Measurements from ENCODE around the gene NPHS2.
A peak's percentile ranks its signal among the peaks of the same experiment; 100 is the strongest.

NPHS2 gene

GRCh38 chr1:179576509-179576908 lies 761 bp upstream of the NPHS2 start:
- POLR2A ChIA-PET = no interaction called here
- Histone ChIP-seq H3K27me3 (replicated peaks in 2 of 5; ENCODE audit: control insufficient read depth in 4 of 5, insufficient read depth in 5 of 5, low read length in 4 of 5) (peaks cover 19 to 62% (median 29%) of the 10 kb centered on the region in 5 experiments), H3K36me3 (ENCODE audit: control insufficient read depth in 4 of 4, insufficient read depth in 4 of 4, low read length in 3 of 4) (no peaks in the 10 kb centered on the region), H3K9me3 (ENCODE audit: control extremely low read depth in 1 of 5, control insufficient read depth in 4 of 5, insufficient read depth in 2 of 5, low read depth in 1 of 5, low read length in 4 of 5) (peaks cover 0 to 3% (median 0%) of the 10 kb centered on the region in 5 experiments), H3K4me3 (ENCODE audit: control insufficient read depth in 1 of 7, extremely low read depth in 1 of 7, insufficient read depth in 4 of 7, low read depth in 2 of 7, low read length in 6 of 7) (peak overlapping the region in 2 of 7 experiments; percentile 5 to 54), H3K27ac (ENCODE audit: insufficient read depth in 1 of 2, low read depth in 1 of 2, low read length in 2 of 2, poor library complexity in 1 of 2, severe bottlenecking in 2 of 2) (no peak overlapping the region), H3K4me1 (ENCODE audit: control extremely low read depth in 1 of 4, control insufficient read depth in 4 of 4, insufficient read depth in 4 of 4, low read length in 3 of 4) (peaks cover 0 to 8% (median 2%) of the 10 kb centered on the region in 4 experiments)
- CTCF ChIA-PET = no interaction called here
- 17% methylated on average over 1 of the region's 5 CpGs for WGBS (ENCODE audit: insufficient coverage)
- DNase-seq = no peak

GRCh38 chr1:179558078-179558477 lies 17.7 kb downstream of the NPHS2 start:
- no CpG with 5 or more reads among the region's 1 CpG for WGBS (ENCODE audit: insufficient coverage)
- ChIA-PET POLR2A (no interaction called here), CTCF (no interaction called here)
- no peaks in the 10 kb centered on the region for H3K36me3 ChIP-seq (ENCODE audit: control insufficient read depth in 4 of 4, insufficient read depth in 4 of 4, low read length in 3 of 4)
- no peaks in the 10 kb centered on the region for H3K4me1 ChIP-seq (ENCODE audit: control extremely low read depth in 1 of 4, control insufficient read depth in 4 of 4, insufficient read depth in 4 of 4, low read length in 3 of 4)
- no peak for DNase-seq
- no peak overlapping the region for H3K4me3 ChIP-seq (ENCODE audit: control insufficient read depth in 1 of 7, extremely low read depth in 1 of 7, insufficient read depth in 4 of 7, low read depth in 2 of 7, low read length in 6 of 7)
- H3K9me3 ChIP-seq (ENCODE audit: control extremely low read depth in 1 of 5, control insufficient read depth in 4 of 5, insufficient read depth in 2 of 5, low read depth in 1 of 5, low read length in 4 of 5) = no peaks in the 10 kb centered on the region
- no peaks in the 10 kb centered on the region for H3K27me3 ChIP-seq (replicated peaks in 2 of 5; ENCODE audit: control insufficient read depth in 4 of 5, insufficient read depth in 5 of 5, low read length in 4 of 5)
- H3K27ac ChIP-seq (ENCODE audit: insufficient read depth in 1 of 2, low read depth in 1 of 2, low read length in 2 of 2, poor library complexity in 1 of 2, severe bottlenecking in 2 of 2) = no peak overlapping the region

GRCh38 chr1:179554427-179554826 lies 21.3 kb downstream of the NPHS2 start:
- no peaks in the 10 kb centered on the region for H3K9me3 ChIP-seq (ENCODE audit: control extremely low read depth in 1 of 5, control insufficient read depth in 4 of 5, insufficient read depth in 2 of 5, low read depth in 1 of 5, low read length in 4 of 5)
- no peak overlapping the region for H3K4me3 ChIP-seq (ENCODE audit: control insufficient read depth in 1 of 7, extremely low read depth in 1 of 7, insufficient read depth in 4 of 7, low read depth in 2 of 7, low read length in 6 of 7)
- H3K4me1 ChIP-seq (ENCODE audit: control extremely low read depth in 1 of 4, control insufficient read depth in 4 of 4, insufficient read depth in 4 of 4, low read length in 3 of 4) = no peaks in the 10 kb centered on the region
- ChIA-PET POLR2A (no interaction called here), CTCF (no interaction called here)
- no peak overlapping the region for H3K27ac ChIP-seq (ENCODE audit: insufficient read depth in 1 of 2, low read depth in 1 of 2, low read length in 2 of 2, poor library complexity in 1 of 2, severe bottlenecking in 2 of 2)
- H3K27me3 ChIP-seq (replicated peaks in 2 of 5; ENCODE audit: control insufficient read depth in 4 of 5, insufficient read depth in 5 of 5, low read length in 4 of 5) = no peaks in the 10 kb centered on the region
- no peak for DNase-seq
- no peaks in the 10 kb centered on the region for H3K36me3 ChIP-seq (ENCODE audit: control insufficient read depth in 4 of 4, insufficient read depth in 4 of 4, low read length in 3 of 4)

DNA sequence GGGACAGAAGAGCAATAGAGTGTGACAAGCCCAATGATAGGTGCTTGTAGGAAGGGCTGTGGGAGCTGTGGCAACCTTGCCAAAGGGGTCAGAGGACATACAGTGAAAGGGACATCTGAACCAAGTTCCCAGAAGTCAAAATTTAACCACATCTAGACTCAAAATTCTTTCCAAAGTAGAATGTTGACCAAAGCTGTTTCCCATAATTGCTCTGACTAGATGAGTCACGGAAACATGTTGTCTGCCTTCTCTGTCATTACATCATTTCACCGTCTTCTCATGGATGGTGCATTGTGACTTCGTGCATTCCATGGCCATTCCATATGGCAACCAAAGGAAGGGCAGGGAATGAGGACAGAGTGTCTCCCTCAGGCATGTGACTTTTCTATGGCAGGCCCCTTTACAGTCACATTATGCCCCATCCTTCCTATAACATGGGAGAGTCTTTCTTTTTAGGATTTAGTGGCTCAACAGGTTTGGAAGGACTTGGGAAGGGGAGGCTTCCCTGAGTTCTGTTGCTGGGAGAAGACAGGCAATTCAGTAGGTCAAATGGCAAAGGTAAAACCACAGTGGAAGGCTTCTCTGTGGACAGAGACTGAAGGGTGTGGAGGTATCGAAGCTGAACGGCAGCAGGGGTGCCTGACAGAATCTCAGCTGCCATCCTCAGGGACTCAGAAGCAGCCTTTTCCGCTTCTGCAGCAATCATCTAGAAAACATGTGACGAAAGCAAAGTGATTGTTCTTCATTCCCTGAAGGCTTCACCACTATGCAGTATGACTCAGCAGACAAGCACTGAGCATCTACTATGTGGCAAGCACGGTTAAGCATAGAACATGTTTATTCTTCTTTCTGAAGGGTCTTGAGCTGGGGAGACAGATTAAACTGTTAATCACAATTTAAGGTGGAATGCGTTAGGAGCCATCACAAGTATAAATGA lies 24.7 kb downstream of the NPHS2 start:
- Histone ChIP-seq H3K36me3 (ENCODE audit: control insufficient read depth in 4 of 4, insufficient read depth in 4 of 4, low read length in 3 of 4) (no peaks in the 10 kb centered on the region), H3K4me3 (ENCODE audit: control insufficient read depth in 1 of 7, extremely low read depth in 1 of 7, insufficient read depth in 4 of 7, low read depth in 2 of 7, low read length in 6 of 7) (no peak overlapping the region), H3K27ac (ENCODE audit: insufficient read depth in 1 of 2, low read depth in 1 of 2, low read length in 2 of 2, poor library complexity in 1 of 2, severe bottlenecking in 2 of 2) (no peak overlapping the region), H3K9me3 (ENCODE audit: control extremely low read depth in 1 of 5, control insufficient read depth in 4 of 5, insufficient read depth in 2 of 5, low read depth in 1 of 5, low read length in 4 of 5) (no peaks in the 10 kb centered on the region), H3K4me1 (ENCODE audit: control extremely low read depth in 1 of 4, control insufficient read depth in 4 of 4, insufficient read depth in 4 of 4, low read length in 3 of 4) (no peaks in the 10 kb centered on the region), H3K27me3 (replicated peaks in 2 of 5; ENCODE audit: control insufficient read depth in 4 of 5, insufficient read depth in 5 of 5, low read length in 4 of 5) (no peaks in the 10 kb centered on the region)
- ChIA-PET POLR2A (no interaction called here), CTCF (no interaction called here)
- WGBS (ENCODE audit: insufficient coverage) = 79% methylated on average over 7 of the region's 9 CpGs
- DNase-seq = no peak

GRCh38 chr1:179549368-179549700 lies 26.4 kb downstream of the NPHS2 start:
- DNase-seq = no peak
- POLR2A ChIA-PET = no interaction called here
- WGBS (ENCODE audit: insufficient coverage) = 100% methylated on average over 1 of the region's 2 CpGs
- peaks cover 0 to 2% (median 0%) of the 10 kb centered on the region in 5 experiments for H3K9me3 ChIP-seq (ENCODE audit: control extremely low read depth in 1 of 5, control insufficient read depth in 4 of 5, insufficient read depth in 2 of 5, low read depth in 1 of 5, low read length in 4 of 5)
- H3K27me3 ChIP-seq (replicated peaks in 2 of 5; ENCODE audit: control insufficient read depth in 4 of 5, insufficient read depth in 5 of 5, low read length in 4 of 5) = no peaks in the 10 kb centered on the region
- H3K4me3 ChIP-seq (ENCODE audit: control insufficient read depth in 1 of 7, extremely low read depth in 1 of 7, insufficient read depth in 4 of 7, low read depth in 2 of 7, low read length in 6 of 7) = no peak overlapping the region
- no peaks in the 10 kb centered on the region for H3K36me3 ChIP-seq (ENCODE audit: control insufficient read depth in 4 of 4, insufficient read depth in 4 of 4, low read length in 3 of 4)
- CTCF ChIA-PET = no interaction called here
- no peaks in the 10 kb centered on the region for H3K4me1 ChIP-seq (ENCODE audit: control extremely low read depth in 1 of 4, control insufficient read depth in 4 of 4, insufficient read depth in 4 of 4, low read length in 3 of 4)
- H3K27ac ChIP-seq (ENCODE audit: insufficient read depth in 1 of 2, low read depth in 1 of 2, low read length in 2 of 2, poor library complexity in 1 of 2, severe bottlenecking in 2 of 2) = no peak overlapping the region

- Histone ChIP-seq H3K4me1 (ENCODE audit: control extremely low read depth in 1 of 4, control insufficient read depth in 4 of 4, insufficient read depth in 4 of 4, low read length in 3 of 4) (no peaks in the 10 kb centered on the region), H3K9me3 (ENCODE audit: control extremely low read depth in 1 of 5, control insufficient read depth in 4 of 5, insufficient read depth in 2 of 5, low read depth in 1 of 5, low read length in 4 of 5) (peaks cover 0 to 2% (median 0%) of the 10 kb centered on the region in 5 experiments), H3K4me3 (ENCODE audit: control insufficient read depth in 1 of 7, extremely low read depth in 1 of 7, insufficient read depth in 4 of 7, low read depth in 2 of 7, low read length in 6 of 7) (no peak overlapping the region), H3K27me3 (replicated peaks in 2 of 5; ENCODE audit: control insufficient read depth in 4 of 5, insufficient read depth in 5 of 5, low read length in 4 of 5) (no peaks in the 10 kb centered on the region), H3K27ac (ENCODE audit: insufficient read depth in 1 of 2, low read depth in 1 of 2, low read length in 2 of 2, poor library complexity in 1 of 2, severe bottlenecking in 2 of 2) (no peak overlapping the region), H3K36me3 (ENCODE audit: control insufficient read depth in 4 of 4, insufficient read depth in 4 of 4, low read length in 3 of 4) (no peaks in the 10 kb centered on the region)
- POLR2A ChIA-PET = no interaction called here
- CTCF ChIA-PET = no interaction called here
- 74% methylated on average over 3 of the region's 3 CpGs for WGBS (ENCODE audit: insufficient coverage)
- no peak for DNase-seq
Measured at GRCh38 chr1:179548666-179549367, 26.9 kb downstream of the NPHS2 start.

GRCh38 chr1:179547021-179547535 lies 28.7 kb downstream of the NPHS2 start:
- H3K9me3 ChIP-seq (ENCODE audit: control extremely low read depth in 1 of 5, control insufficient read depth in 4 of 5, insufficient read depth in 2 of 5, low read depth in 1 of 5, low read length in 4 of 5) = peaks cover 0 to 2% (median 0%) of the 10 kb centered on the region in 5 experiments
- H3K36me3 ChIP-seq (ENCODE audit: control insufficient read depth in 4 of 4, insufficient read depth in 4 of 4, low read length in 3 of 4) = no peaks in the 10 kb centered on the region
- H3K27ac ChIP-seq (ENCODE audit: insufficient read depth in 1 of 2, low read depth in 1 of 2, low read length in 2 of 2, poor library complexity in 1 of 2, severe bottlenecking in 2 of 2) = no peak overlapping the region
- 81% methylated on average over 1 of the region's 2 CpGs for WGBS (ENCODE audit: insufficient coverage)
- no peak overlapping the region for H3K4me3 ChIP-seq (ENCODE audit: control insufficient read depth in 1 of 7, extremely low read depth in 1 of 7, insufficient read depth in 4 of 7, low read depth in 2 of 7, low read length in 6 of 7)
- H3K4me1 ChIP-seq (ENCODE audit: control extremely low read depth in 1 of 4, control insufficient read depth in 4 of 4, insufficient read depth in 4 of 4, low read length in 3 of 4) = no peaks in the 10 kb centered on the region
- DNase-seq = no peak
- ChIA-PET CTCF (no interaction called here), POLR2A (interaction anchor here (0.6 kb wide), 1 partner anchor 68 kb away, joined by 5 read pairs; no protein-coding TSS in a partner anchor)
- H3K27me3 ChIP-seq (replicated peaks in 2 of 5; ENCODE audit: control insufficient read depth in 4 of 5, insufficient read depth in 5 of 5, low read length in 4 of 5) = no peaks in the 10 kb centered on the region

Data from common myeloid progenitor, CD34-positive (primary cell).